ENCODE results near the gene GTF2IRD1.
"Not testable (repeated sequence)": the region's sequence is repeated elsewhere in the genome, so short reads cannot be mapped to it uniquely, and the experiment has no call there.

GTF2IRD1 gene

DNA sequence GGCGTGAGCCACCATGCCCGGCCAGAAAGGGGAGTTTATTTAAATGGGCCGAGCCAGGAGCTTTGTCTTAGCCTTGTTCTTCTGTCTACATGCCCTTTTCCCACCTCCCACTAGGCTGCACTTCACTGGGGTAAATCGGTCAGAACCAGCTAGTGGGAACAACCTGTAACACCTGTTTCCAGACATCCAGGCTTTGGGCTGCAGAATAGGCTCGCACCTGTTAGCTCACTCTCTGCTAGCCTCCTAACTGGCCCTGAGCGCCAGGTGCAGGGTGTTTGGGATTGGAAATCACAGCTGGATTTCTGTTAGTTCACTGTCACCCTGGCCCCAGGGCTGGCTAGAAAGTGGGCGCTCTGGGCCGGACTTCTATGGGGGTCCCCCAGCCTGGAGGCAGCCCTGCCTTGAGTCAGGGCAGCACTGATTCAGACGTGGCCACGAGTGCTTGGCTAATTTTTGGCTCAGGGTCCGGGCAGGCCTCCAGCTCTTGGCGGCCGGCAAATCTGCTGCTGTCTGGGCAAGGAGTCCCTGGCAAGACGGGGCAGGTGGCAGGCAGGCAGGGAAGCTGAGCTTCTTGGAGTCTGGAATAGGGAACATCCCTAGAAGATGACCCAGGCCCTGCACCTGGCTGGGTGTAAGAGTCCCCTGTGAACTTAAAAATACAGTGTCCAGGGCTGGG is 48.6 kb downstream of the GTF2IRD1 start:
- Mint-ChIP-seq H3K27me3 (no peaks in the 10 kb centered on the region), H3K9me3 (no peaks in the 10 kb centered on the region), H3K36me3 (ENCODE audit: low read depth) (no peaks in the 10 kb centered on the region), H3K4me3 (no peak overlapping the region), H3K4me1 (ENCODE audit: low read depth) (no peaks in the 10 kb centered on the region), H3K27ac (no peak overlapping the region)

DNA sequence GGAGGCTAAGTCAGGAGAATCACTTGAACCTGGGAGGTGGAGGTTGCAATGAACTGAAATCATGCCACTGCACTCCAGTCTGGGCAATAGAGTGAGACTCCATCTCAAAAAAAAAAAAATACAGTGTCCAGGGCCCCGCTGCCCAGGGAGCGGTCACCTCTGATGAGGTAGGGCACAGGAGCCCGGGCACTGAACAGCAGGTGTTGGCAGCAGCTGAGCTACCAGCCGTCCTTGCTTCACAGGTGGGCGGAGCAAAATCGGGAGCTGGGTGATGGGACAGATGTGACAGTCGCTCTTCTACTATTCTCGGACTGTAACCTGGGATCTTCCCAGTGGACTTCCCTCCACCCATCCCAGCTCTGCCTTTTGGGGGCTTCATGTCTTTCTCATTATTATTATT is 49.4 kb downstream of the GTF2IRD1 start:
- no peaks in the 10 kb centered on the region for H3K36me3 Mint-ChIP-seq (ENCODE audit: low read depth)
- no peak overlapping the region for H3K4me3 Mint-ChIP-seq
- no peaks in the 10 kb centered on the region for H3K27me3 Mint-ChIP-seq
- no peaks in the 10 kb centered on the region for H3K9me3 Mint-ChIP-seq
- no peak overlapping the region for H3K27ac Mint-ChIP-seq
- no peaks in the 10 kb centered on the region for H3K4me1 Mint-ChIP-seq (ENCODE audit: low read depth)

DNA sequence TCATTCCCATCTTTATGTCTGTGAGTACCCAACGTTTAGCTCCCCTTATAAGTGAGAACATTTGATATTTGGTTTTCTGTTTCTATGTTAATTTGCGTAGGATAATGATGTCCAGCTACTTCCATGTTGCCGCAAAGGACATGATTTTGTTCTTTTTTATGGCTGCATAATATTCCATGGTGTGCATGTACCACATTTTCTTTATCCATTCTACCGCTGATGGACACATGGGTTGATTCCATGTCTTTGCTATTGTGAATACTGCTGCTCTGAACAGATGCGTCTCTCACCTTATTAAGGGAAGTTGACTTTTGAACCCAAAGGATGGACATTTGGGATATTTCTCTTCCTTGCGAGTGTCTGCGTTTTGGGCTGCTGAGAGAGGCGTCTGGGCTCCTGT is 50.2 kb downstream of the GTF2IRD1 start:
- no peak overlapping the region for H3K27ac Mint-ChIP-seq
- no peaks in the 10 kb centered on the region for H3K36me3 Mint-ChIP-seq (ENCODE audit: low read depth)
- H3K4me3 Mint-ChIP-seq = no peak overlapping the region
- no peaks in the 10 kb centered on the region for H3K27me3 Mint-ChIP-seq
- H3K9me3 Mint-ChIP-seq = no peaks in the 10 kb centered on the region
- H3K4me1 Mint-ChIP-seq (ENCODE audit: low read depth) = no peaks in the 10 kb centered on the region

DNA sequence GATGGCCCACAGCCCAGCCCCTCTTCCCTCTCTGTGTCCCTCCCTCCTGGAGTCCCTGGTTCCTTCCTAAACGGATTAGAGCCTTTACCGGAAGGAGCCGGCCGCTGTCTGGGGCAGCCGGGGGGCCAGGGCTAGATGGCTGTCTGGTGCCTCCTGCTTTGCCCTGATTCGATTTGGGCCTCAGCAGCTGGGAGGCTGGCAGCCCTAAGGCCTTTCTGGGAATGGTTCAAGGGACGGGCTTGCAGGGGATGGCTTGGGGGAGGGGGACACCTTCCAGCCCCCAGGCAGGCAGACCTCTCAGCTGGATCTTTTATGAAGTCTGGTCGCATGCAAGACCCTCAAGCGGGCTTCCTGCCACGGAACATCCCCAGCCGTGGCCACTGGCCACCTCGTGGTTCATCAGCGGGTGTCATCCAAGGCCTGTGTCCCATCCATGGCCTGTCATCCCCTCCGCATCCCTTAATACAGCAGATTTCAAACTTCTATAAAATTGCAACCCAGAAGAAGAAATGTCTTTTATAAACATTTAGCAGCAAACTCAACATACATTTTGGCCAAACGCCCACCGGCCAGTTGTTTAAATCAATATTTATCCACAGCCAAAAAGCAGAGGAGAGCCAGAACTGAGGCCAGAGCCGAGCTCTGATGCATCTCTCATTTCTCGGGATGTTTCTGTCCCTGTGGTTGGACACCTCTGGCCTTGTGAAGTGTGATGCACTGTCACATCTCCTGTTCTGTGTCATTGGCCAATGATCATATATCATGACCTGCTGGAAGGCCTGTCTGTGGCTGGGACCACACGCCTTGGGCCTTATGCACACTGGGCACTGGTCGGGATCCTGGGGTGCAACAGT is 52.0 kb downstream of the GTF2IRD1 start:
- H3K27me3 Mint-ChIP-seq = no peaks in the 10 kb centered on the region
- H3K27ac Mint-ChIP-seq = no peak overlapping the region
- no peaks in the 10 kb centered on the region for H3K9me3 Mint-ChIP-seq
- H3K36me3 Mint-ChIP-seq (ENCODE audit: low read depth) = no peaks in the 10 kb centered on the region
- no peak overlapping the region for H3K4me3 Mint-ChIP-seq
- H3K4me1 Mint-ChIP-seq (ENCODE audit: low read depth) = no peaks in the 10 kb centered on the region

DNA sequence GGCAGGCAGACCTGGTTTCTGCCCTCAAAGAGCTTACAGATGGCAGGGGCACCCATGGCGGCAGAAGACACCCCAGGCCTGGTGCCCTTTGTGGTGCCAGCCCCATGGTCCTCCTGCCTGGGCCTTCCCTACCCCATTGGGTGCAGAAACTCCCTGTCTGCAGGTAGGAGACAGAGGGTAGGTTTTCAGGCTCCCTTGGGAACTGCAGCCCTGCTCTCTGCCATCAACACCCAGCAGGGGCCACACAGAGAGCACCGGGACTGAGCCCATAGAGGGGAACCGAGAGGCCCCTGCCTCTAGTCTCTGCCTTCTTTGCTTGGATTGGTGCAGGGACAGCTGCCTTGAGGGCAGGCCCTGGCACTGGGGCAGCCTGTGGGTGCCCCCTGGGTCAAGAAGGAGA is 52.6 kb downstream of the GTF2IRD1 start:
- H3K27ac Mint-ChIP-seq = no peak overlapping the region
- H3K36me3 Mint-ChIP-seq (ENCODE audit: low read depth) = no peaks in the 10 kb centered on the region

DNA sequence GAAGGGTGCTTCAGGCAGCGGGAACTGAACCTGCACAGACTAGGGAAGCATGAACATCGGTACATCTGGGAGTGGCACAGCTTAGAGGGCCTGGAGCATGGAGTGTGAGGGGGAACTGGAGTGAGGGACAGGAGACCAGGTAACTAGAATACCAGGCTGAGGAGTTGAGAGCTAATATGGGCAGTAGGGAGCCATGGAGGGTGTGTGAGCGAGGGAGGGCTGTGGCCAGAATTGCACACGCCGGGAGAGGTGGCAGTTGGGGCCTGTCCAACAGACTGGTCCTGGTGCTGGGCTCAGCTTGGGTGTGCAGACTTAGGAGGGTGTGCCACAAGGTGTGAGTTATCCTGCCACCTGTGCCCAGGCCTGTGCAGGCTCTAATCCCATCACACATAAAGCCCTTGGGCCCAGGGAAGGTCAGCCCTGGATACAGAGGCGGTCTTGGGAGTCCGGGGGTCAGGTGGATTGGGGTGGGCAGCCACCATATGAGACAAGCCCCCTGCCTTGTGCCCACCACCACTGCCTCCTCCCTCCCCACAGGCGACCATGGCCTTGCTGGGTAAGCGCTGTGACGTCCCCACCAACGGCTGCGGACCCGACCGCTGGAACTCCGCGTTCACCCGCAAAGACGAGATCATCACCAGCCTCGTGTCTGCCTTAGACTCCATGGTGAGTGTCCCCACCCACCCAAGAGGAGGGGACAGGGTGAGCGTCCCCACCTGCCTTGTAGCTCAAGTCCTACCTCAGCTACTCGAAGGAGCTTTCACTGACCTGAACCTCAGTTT is 54.0 kb downstream of the GTF2IRD1 start:
- Mint-ChIP-seq H3K27me3 (no peaks in the 10 kb centered on the region), H3K27ac (no peak overlapping the region), H3K4me3 (no peak overlapping the region), H3K36me3 (ENCODE audit: low read depth) (no peaks in the 10 kb centered on the region), H3K9me3 (no peaks in the 10 kb centered on the region), H3K4me1 (ENCODE audit: low read depth) (no peaks in the 10 kb centered on the region)

More for the DNA sequence above, 52.6 kb downstream of the GTF2IRD1 start:
- H3K27me3 Mint-ChIP-seq = no peaks in the 10 kb centered on the region
- H3K4me3 Mint-ChIP-seq = no peak overlapping the region
- no peaks in the 10 kb centered on the region for H3K4me1 Mint-ChIP-seq (ENCODE audit: low read depth)
- H3K9me3 Mint-ChIP-seq = no peaks in the 10 kb centered on the region

DNA sequence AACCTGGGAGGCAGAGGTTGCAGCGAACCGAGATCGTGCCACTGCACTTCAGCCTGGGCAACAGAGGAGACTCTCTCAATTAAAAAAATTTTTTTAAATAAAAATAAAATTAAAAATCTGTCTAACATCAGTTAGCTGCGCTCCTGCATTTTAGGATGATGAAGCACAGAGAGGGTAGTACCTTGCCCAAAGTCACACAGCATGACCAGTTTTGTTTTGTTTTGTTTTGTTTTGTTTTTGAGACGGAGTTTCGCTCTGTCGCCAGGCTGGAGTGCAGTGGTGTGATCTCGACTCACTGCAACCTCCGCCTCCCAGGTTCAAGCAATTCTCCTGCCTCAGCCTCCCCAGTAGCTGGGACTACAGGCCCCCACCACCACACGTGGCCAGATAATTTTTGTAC is 55.7 kb downstream of the GTF2IRD1 start:
- not testable (repeated sequence) for H3K27me3 Mint-ChIP-seq; H3K4me1 Mint-ChIP-seq (ENCODE audit: low read depth); H3K27ac Mint-ChIP-seq; H3K36me3 Mint-ChIP-seq (ENCODE audit: low read depth); H3K9me3 Mint-ChIP-seq; H3K4me3 Mint-ChIP-seq

DNA sequence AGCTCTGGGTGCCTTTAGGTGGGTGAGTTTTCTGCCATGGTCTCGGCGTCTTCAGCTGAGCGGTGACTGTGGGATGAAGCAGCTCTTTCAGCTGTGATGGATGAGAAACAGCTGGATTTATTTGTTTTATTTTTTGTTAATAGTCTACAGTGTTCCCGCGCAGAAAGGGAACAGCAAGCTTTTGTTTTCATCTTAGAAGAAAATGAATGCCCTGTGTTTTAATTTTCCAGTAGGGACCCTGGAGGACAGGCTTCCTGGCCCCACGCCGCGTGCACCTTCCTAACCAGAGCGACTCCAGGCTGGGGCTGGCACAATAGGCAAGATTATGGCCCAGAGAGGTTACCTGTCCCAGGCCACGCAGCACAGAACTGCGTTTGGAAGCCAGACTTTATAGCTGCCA is 57.6 kb downstream of the GTF2IRD1 start:
- no peaks in the 10 kb centered on the region for H3K36me3 Mint-ChIP-seq (ENCODE audit: low read depth)
- H3K27me3 Mint-ChIP-seq = no peaks in the 10 kb centered on the region
- no peak overlapping the region for H3K27ac Mint-ChIP-seq
- H3K4me3 Mint-ChIP-seq = no peak overlapping the region
- no peaks in the 10 kb centered on the region for H3K9me3 Mint-ChIP-seq
- no peaks in the 10 kb centered on the region for H3K4me1 Mint-ChIP-seq (ENCODE audit: low read depth)

DNA sequence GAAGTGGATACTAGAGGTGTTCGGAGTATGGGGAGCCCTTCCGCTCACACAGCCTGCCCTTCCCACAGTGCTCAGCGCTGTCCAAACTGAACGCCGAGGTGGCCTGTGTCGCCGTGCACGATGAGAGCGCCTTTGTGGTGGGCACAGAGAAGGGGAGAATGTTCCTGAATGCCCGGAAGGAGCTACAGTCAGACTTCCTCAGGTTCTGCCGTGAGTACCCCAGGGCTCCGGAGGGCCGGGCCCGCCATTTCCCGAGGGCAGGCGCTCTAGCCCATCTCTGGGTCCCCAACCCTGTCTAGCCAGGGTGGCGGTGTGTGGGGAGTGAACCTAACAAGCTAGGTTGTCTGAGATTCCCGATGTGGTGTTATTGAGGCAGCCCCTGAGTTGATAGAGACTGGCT is 59.1 kb downstream of the GTF2IRD1 start:
- no peaks in the 10 kb centered on the region for H3K27me3 Mint-ChIP-seq
- no peaks in the 10 kb centered on the region for H3K9me3 Mint-ChIP-seq
- H3K36me3 Mint-ChIP-seq (ENCODE audit: low read depth) = no peaks in the 10 kb centered on the region
- H3K4me3 Mint-ChIP-seq = no peak overlapping the region
- H3K27ac Mint-ChIP-seq = no peak overlapping the region
- no peaks in the 10 kb centered on the region for H3K4me1 Mint-ChIP-seq (ENCODE audit: low read depth)

DNA sequence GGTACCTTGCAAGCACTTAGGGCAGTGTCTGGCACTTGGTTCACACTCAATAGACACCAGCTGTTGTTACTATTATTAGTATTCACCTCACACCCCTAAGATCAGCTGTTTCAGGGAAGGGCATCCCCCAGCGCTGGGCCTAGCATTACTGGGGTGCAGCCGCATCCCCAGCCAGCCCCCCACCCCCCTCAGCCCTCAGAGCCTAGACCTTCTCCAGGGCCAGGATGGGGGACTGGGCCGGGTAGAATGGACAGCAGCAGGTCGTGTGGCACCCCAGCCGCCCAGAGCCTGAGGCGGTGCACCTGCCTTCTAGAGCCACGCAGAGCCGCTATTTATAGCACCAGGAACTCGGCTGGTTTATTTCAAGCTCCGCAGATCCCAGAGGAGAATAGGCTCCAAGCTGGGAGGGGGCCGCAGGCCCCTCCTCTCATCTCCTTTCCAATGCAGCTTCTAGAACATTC is 60.5 kb downstream of the GTF2IRD1 start:
- H3K27ac Mint-ChIP-seq = no peak overlapping the region
- no peaks in the 10 kb centered on the region for H3K9me3 Mint-ChIP-seq
- H3K4me3 Mint-ChIP-seq = no peak overlapping the region
- H3K27me3 Mint-ChIP-seq = no peaks in the 10 kb centered on the region
- H3K4me1 Mint-ChIP-seq (ENCODE audit: low read depth) = no peaks in the 10 kb centered on the region
- H3K36me3 Mint-ChIP-seq (ENCODE audit: low read depth) = no peaks in the 10 kb centered on the region

DNA sequence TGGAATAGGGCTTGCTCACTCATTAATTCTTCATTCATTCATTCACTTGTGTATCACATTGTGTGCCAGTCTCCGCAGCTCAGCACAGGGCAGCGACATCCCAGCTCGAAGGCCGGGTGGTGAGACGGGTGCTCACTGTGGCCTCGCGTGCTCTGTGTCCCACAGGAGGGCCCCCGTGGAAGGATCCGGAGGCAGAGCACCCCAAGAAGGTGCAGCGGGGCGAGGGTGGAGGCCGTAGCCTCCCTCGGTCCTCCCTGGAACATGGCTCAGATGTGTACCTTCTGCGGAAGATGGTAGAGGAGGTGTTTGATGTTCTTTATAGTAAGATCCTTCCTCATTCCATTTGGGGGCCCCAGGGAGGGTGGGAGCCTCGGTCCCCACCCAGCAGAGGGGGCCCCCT is 61.6 kb downstream of the GTF2IRD1 start:
- no peaks in the 10 kb centered on the region for H3K27me3 Mint-ChIP-seq
- no peak overlapping the region for H3K4me3 Mint-ChIP-seq
- H3K27ac Mint-ChIP-seq = no peak overlapping the region
- no peaks in the 10 kb centered on the region for H3K9me3 Mint-ChIP-seq
- no peaks in the 10 kb centered on the region for H3K4me1 Mint-ChIP-seq (ENCODE audit: low read depth)
- no peaks in the 10 kb centered on the region for H3K36me3 Mint-ChIP-seq (ENCODE audit: low read depth)

DNA sequence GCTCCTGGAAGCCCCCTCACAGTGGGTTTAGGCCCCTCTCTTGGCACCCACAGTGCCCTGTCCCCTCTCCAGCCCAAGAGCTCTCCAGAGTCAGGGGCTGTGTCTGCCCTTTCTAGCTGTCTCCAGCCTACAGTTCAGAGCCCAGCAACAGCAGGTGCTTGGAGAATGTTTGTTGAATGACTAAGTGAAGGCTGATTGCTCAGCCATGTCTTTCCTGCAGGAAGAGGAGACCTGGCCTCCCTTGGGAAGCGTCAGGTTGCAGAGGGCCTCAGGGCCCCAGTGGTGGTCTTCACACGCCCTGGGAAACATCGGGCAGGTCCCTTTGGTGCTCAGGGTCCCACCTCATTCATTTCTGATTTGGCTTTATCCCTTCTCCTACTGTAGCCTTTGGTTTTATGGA is 62.5 kb downstream of the GTF2IRD1 start:
- Mint-ChIP-seq H3K36me3 (ENCODE audit: low read depth) (no peaks in the 10 kb centered on the region), H3K9me3 (peaks cover 2% of the 10 kb centered on the region), H3K4me3 (no peak overlapping the region), H3K27ac (no peak overlapping the region), H3K27me3 (no peaks in the 10 kb centered on the region), H3K4me1 (ENCODE audit: low read depth) (no peaks in the 10 kb centered on the region)

DNA sequence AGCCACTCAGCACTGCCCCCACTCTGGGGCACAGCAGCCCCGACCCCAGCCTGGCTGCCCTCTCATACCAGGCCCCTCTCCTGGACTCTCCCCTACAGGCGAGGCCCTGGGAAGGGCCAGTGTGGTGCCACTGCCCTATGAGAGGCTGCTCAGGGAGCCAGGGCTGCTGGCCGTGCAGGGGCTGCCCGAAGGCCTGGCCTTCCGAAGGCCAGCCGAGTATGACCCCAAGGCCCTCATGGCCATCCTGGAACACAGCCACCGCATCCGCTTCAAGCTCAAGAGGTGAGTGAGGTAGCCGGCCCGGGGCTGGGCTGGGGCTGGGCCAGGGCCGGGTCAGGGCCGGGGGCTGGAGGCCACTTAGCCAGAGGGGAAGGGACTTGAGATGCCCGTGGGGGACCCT is 64.3 kb downstream of the GTF2IRD1 start:
- no peak overlapping the region for H3K4me3 Mint-ChIP-seq
- H3K27ac Mint-ChIP-seq = no peak overlapping the region
- no peaks in the 10 kb centered on the region for H3K4me1 Mint-ChIP-seq (ENCODE audit: low read depth)
- no peaks in the 10 kb centered on the region for H3K27me3 Mint-ChIP-seq
- no peaks in the 10 kb centered on the region for H3K36me3 Mint-ChIP-seq (ENCODE audit: low read depth)
- H3K9me3 Mint-ChIP-seq = peaks cover 3% of the 10 kb centered on the region

DNA sequence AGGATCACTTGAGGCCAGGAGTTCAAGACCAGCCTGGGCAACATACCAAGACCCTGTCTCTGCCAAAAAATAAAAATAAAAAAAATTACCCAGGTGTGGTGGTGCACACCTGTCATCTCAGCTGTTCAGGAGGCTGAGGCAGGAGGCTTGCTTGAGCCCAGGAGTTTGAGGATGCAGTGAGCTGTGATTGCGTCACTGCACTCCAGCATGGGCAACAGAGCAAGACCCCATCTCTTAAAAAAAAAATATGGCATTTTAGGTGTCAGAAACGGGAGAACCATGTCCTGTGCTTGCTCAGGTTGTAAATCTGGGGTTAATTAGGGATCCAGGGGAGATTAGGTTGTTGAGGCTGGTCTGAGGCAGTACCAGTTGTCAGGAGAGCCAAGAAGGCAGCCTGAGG is 64.9 kb downstream of the GTF2IRD1 start:
- H3K4me1 Mint-ChIP-seq (ENCODE audit: low read depth) = no peaks in the 10 kb centered on the region
- H3K27ac Mint-ChIP-seq = no peak overlapping the region
- no peaks in the 10 kb centered on the region for H3K36me3 Mint-ChIP-seq (ENCODE audit: low read depth)
- no peaks in the 10 kb centered on the region for H3K27me3 Mint-ChIP-seq
- peaks cover 3% of the 10 kb centered on the region for H3K9me3 Mint-ChIP-seq
- H3K4me3 Mint-ChIP-seq = no peak overlapping the region

DNA sequence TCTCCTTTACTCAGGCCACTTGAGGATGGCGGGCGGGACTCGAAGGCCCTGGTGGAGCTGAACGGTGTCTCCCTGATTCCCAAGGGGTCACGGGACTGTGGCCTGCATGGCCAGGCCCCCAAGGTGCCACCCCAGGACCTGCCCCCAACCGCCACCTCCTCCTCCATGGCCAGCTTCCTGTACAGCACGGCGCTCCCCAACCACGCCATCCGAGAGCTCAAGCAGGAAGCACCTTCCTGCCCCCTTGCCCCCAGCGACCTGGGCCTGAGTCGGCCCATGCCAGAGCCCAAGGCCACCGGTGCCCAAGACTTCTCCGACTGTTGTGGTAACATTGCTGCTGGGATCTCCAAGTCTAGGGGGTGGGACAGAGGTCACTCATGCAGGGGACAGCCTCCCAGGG is 65.7 kb downstream of the GTF2IRD1 start:
- Mint-ChIP-seq H3K36me3 (ENCODE audit: low read depth) (no peaks in the 10 kb centered on the region), H3K27me3 (no peaks in the 10 kb centered on the region), H3K27ac (no peak overlapping the region), H3K4me3 (no peak overlapping the region), H3K9me3 (peaks cover 3% of the 10 kb centered on the region), H3K4me1 (ENCODE audit: low read depth) (no peaks in the 10 kb centered on the region)

Data from stimulated activated naive CD8-positive, alpha-beta T cell treated with anti-CD3 and anti-CD28 coated beads, Interleukin-15, Interleukin-2, amounts not matched to agents 100 ng/mL and 50 ng/mL, for 24 hours (primary cell).